Measurements from ENCODE around the gene RRP8. TPM values are rescaled to one million over a fixed set of nuclear protein-coding genes. Genes with fewer than 3 reads are reported as not detected.

RRP8 gene
- total RNA-seq, 4 donors from 2014 or later = 13.9 to 34.1 (median 18.2) TPM

DNA sequence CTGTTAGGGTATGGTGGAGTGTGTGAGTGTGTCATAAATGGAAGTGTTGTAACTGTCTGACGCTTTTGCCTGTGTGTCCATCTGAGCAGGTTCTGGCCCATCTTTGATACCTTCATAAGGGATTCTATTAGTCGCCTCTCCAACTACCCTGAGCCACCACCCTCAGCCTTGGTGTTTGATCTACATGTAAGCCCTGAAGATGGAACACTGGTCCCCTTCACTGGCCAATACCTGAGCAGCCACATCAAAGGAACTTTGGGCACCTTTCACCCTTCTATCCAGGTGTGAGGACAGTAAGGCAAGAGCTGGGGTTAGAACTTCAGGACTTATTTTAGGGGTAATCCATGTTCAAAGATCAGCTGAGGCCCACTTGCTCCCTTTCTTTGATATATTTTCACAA is 55.3 kb downstream of the RRP8 start:
- H3K4me3 ChIP-seq = no peak overlapping the region
- no peaks in the 10 kb centered on the region for H3K9me3 ChIP-seq
- no peak overlapping the region for H3K27ac ChIP-seq
- H3K27me3 ChIP-seq = no peaks in the 10 kb centered on the region
- DNase-seq (ENCODE audit: low spot score in 2 of 2) = no peak
- peaks cover 0 to 48% (median 0%) of the 10 kb centered on the region in 3 donors for H3K36me3 ChIP-seq
- H3K4me1 ChIP-seq = no peaks in the 10 kb centered on the region
- 85 to 93% methylated on average over 2 of the region's 2 CpGs for WGBS, 2 donors
- no peak for TF ChIP-seq CTCF (IDR thresholded peaks at IDR 0.05)

DNA sequence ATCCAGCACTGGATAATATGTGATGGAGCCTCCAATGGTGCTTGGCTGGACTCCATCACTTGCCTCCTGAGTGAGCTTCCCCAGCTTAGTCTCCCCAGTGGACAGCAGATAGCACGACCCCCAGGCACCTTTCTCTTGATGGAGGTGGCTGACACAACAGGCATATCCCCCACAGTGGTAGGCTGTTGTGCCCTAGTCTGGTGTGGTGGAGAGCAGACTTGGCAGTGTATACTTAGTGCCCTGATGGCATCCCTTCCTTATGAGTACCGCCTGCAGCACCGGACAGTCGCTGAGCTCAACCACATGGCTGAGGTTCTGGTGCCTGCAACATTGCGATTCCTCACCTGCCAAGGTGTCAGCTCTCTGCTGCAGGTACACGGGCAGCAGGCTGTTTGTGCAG is 56.2 kb downstream of the RRP8 start:
- Histone ChIP-seq H3K9me3 (no peaks in the 10 kb centered on the region), H3K4me1 (no peaks in the 10 kb centered on the region), H3K4me3 (no peak overlapping the region), H3K36me3 (peaks cover 0 to 48% (median 0%) of the 10 kb centered on the region in 3 donors), H3K27me3 (no peaks in the 10 kb centered on the region), H3K27ac (no peak overlapping the region)
- TF ChIP-seq EP300 (IDR thresholded peaks at IDR 0.05) = no peak
- no peak for TF ChIP-seq CTCF (IDR thresholded peaks at IDR 0.05)
- no peak for TF ChIP-seq POLR2A (IDR thresholded peaks at IDR 0.05)
- DNase-seq (ENCODE audit: low spot score in 2 of 2) = peak in 1 of 2 donors; percentile 4
- WGBS, 2 donors = 93 to 96% methylated on average over 5 to 6 of the region's 6 CpGs

DNA sequence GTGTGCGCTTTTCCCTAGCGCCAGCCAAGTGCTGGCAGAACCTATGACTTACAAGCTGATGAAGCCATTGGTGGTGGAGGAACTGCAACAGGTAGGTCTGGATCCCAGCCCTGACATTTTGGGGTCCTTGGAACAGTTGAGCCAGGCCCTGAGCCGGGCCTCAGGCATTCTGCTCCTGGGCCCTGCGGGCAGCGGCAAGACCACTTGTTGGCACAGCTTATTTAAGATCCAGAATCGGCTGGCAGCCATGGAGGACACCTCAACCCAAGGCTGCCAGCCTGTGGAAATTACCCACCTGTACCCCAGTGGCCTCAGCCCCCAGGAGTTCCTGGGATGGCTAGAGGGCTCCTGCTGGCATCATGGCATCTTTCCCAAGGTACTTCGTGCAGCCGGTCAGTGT is 56.7 kb downstream of the RRP8 start:
- DNase-seq (ENCODE audit: low spot score in 2 of 2) = no peak
- no peaks in the 10 kb centered on the region for H3K9me3 ChIP-seq
- peaks cover 0 to 48% (median 0%) of the 10 kb centered on the region in 3 donors for H3K36me3 ChIP-seq
- TF ChIP-seq EP300 (IDR thresholded peaks at IDR 0.05) = no peak
- TF ChIP-seq POLR2A (IDR thresholded peaks at IDR 0.05) = no peak
- no peak for TF ChIP-seq CTCF (IDR thresholded peaks at IDR 0.05)
- no peaks in the 10 kb centered on the region for H3K4me1 ChIP-seq
- no peak overlapping the region for H3K4me3 ChIP-seq
- WGBS, 2 donors = 94 to 98% methylated on average over 5 to 8 of the region's 8 CpGs
- no peaks in the 10 kb centered on the region for H3K27me3 ChIP-seq
- H3K27ac ChIP-seq = no peak overlapping the region

GRCh38 chr11:6545917-6546605 is 57.4 kb downstream of the RRP8 start:
- no peak for DNase-seq (ENCODE audit: low spot score in 2 of 2)
- H3K27ac ChIP-seq = no peak overlapping the region
- H3K36me3 ChIP-seq = peaks cover 0 to 48% (median 0%) of the 10 kb centered on the region in 3 donors
- no peaks in the 10 kb centered on the region for H3K9me3 ChIP-seq
- 94 to 95% methylated on average over 12 to 14 of the region's 14 CpGs for WGBS, 2 donors
- no peak overlapping the region for H3K4me3 ChIP-seq
- no peaks in the 10 kb centered on the region for H3K27me3 ChIP-seq
- no peaks in the 10 kb centered on the region for H3K4me1 ChIP-seq
- TF ChIP-seq POLR2A (IDR thresholded peaks at IDR 0.05) (no peak), CTCF (IDR thresholded peaks at IDR 0.05) (no peak), EP300 (IDR thresholded peaks at IDR 0.05) (no peak)

Other genes starting within 250 kb of the RRP8 start
- gene SMPD1, start 213.1 kb downstream of the RRP8 start, total RNA-seq = 10 to 100 TPM; 23.1 to 39.8 (median 30.3) TPM
- 10 to 100 TPM; 56.1 to 67.6 (median 62.8) TPM for gene APBB1, start 184.5 kb downstream of the RRP8 start, total RNA-seq
- gene HPX, start 162.6 kb downstream of the RRP8 start, total RNA-seq = 1 to 10 TPM; 1.0 to 7.5 (median 4.8) TPM
- gene TRIM3, start 129.7 kb downstream of the RRP8 start, total RNA-seq = 10 to 100 TPM; 25.6 to 47.7 (median 31.8) TPM
- 10 to 100 TPM; 40.0 to 63.9 (median 49.7) TPM for gene ARFIP2, start 122.3 kb downstream of the RRP8 start, total RNA-seq
- 10 to 100 TPM; 37.1 to 66.6 (median 51.7) TPM for gene TIMM10B, start 122.1 kb downstream of the RRP8 start, total RNA-seq
- 10 to 100 TPM; 17.2 to 27.3 (median 21.0) TPM for gene DNHD1, start 106.3 kb downstream of the RRP8 start, total RNA-seq
- gene ILK, start 158 bp upstream of the RRP8 start, total RNA-seq = 100 to 1,000 TPM; 139 to 148 (median 140) TPM
- 100 to 1,000 TPM; 148 to 235 (median 155) TPM for gene TAF10, start 8.6 kb upstream of the RRP8 start, total RNA-seq
- 10 to 100 TPM; 45.6 to 81.3 (median 58.0) TPM for gene TPP1, start 15.8 kb upstream of the RRP8 start, total RNA-seq
- gene DCHS1, start 52.2 kb upstream of the RRP8 start, total RNA-seq = 10 to 100 TPM; 12.6 to 27.8 (median 20.1) TPM
- gene MRPL17, start 79.7 kb upstream of the RRP8 start, total RNA-seq = 10 to 100 TPM; 17.3 to 24.6 (median 21.6) TPM
- gene OR2AG2, start 168.4 kb upstream of the RRP8 start, total RNA-seq = under 1 TPM in 2 of 4 donors, not detected in 2; 0.22 to 0.90 TPM
- not detected for gene OR2AG1, start 179.4 kb upstream of the RRP8 start, total RNA-seq
- under 1 TPM in 1 of 4 donors, not detected in 3; 0.60 TPM for gene OR6A2, start 196.1 kb upstream of the RRP8 start, total RNA-seq
- not detected for gene OR10A5, start 242.1 kb upstream of the RRP8 start, total RNA-seq

Data from tibial nerve (tissue), 4 donors.